NCI-H510A (cell line): ENCODE data around the gene DCD.

Experiments
- DNase-seq: peaks from one replicate; lab custom pipeline; 2025; lab: John Stamatoyannopoulos, UW

Gene DCD

DNA sequence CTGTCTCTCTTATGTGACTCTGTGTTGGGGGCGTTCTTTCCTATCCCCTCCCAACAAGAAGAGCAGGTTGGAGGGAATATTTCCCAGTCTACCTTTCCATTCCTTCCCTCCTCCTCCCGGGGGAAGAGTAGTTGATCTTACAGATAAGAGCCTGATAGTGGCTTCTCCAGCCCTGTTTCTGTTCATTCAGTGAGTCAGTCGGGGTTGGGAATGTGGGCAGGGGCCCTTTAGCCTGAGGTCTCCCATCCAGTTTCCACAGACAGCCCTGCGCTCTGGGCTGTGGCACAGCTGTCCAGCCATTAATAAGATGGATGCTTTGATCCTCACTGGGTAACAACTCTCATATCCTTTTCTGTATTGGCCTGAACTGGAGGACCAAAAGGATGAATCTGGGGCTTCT is 41.6 kb downstream of the DCD start:
- DNase-seq: no peak

DNA sequence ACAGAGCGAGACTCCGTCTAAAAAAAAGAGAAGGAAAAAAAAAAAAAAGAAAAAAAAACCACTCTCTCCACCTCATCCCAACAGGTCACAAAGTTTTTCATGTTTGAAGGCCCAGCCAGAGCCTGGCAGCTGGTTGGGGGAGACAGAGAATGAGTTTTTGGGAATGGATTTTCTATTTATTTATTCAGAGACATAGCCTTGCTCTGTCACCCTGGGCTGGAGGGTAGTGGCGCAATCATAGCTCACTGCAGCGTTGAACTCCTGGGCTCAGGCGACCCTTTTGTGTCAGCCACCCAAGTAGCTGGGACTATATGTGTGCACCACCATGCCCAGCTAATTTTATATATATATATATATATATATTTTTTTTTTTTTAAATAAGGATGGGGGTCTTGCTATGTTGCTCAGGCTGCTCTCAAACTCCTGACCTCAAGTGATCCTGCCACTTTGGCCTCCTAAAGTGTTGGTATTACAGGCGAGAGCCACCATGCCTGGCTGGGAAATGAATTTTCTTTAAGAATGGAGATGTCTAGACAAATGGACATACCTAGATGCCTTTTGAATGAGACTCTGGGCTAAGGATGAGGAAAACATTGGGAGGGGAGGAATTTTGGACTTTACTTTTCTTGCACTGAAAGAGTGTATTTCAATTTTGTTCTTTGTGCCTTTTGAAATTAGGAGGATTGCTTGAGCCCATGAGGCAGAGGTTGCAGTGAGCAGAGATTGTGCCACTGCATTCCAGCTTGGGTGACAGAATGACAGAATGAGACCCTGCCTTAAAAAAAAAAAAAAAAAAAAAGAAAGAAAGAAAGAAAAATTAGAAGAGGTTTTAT is 42.8 kb downstream of the DCD start:
- DNase-seq: no peak

GRCh38 chr12:54604436-54604835 is 43.7 kb downstream of the DCD start:
- no peak for DNase-seq

DNA sequence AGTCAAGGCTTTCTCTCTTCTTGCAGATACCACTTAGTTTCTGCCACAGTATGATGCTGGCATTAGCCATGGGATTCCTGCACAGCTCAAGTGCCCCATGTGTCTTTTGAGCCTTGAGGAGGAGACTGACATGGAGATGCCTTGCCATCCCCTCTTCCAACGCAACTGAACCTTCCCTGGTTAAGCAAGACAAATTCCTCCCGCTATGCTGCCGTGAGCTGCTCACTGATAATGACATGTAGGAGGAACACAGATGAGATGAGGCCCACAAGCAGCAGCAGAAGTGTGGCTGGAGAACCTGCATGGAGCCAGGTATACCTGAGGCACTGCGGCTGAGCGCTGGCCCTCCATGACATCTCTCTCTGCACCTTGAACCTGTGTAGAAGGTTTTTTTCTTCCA is 44.3 kb downstream of the DCD start:
- no peak for DNase-seq

DNA sequence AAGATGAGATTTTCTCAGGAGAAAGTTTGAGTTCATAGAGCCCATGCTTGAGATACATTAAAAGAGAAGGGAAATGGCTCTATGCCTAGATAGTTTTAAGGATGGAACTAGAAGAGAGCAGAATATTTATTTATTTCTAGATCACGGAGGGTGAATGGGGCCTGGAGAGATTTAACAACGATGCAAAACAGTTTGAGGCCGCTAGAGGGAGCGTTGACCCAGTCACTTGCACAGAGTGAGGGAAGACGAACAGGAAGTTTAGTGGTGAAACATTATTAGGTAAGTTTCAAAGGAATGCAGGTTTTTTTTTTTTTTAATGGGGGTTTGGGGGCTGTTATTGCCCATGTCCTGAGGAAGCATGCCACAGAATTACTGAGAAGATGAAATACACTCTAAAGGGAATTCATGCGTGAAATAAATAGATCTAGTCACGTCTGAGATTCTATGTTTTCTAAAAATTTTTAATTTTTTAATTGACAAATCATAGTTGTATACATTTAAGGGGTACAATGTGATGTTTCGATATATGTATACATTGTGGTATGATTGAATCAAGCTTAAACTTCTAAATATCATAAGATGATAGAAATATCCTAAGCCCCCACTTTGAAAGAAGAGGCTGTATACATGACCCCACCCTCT is 44.9 kb downstream of the DCD start:
- no peak for DNase-seq

GRCh38 chr12:54602661-54603060 is 45.5 kb downstream of the DCD start:
- DNase-seq: no peak

- no peak for DNase-seq
Observed at GRCh38 chr12:54601841-54602240, 46.3 kb downstream of the DCD start.

DNA sequence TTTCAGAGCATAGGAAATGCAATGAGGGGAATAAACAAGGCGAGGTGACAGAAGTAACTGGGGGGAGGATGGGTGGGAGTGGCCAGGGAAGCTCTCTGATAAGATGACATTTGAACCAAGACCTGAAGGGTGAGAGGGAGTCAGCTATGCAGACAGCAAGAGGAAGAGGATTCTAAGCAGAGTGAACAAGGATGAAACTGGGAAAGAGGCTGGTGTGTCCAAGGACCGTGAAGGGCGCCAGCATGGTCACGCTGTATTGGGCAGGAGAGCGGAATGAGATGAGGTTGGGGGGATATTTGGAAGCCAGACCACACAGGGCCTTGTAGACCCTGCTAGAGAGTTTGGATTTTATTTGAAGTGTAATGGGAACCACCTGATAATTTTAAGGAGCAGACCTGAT is 49.2 kb downstream of the DCD start:
- DNase-seq: no peak

DNA sequence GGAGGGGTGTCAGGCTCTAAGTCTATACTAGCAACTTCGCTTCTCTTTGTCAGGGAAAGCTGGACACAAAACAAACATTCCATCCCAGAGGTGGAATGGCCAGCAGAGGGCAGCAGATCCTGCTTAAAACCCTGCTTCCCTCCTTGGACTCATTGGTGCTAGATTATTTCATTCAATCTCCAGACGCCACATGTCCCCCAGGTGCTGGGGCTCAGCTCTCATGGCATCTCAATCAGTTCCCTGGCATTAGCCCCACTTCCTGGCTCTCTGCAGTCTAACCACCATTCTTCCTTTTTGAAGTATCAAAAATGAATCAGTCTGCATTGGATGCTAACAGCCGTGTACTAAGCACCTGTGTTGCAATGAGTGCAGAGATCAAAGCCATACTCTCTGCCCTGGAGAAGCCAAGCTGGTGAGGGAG is 51.6 kb downstream of the DCD start:
- DNase-seq: no peak

DNA sequence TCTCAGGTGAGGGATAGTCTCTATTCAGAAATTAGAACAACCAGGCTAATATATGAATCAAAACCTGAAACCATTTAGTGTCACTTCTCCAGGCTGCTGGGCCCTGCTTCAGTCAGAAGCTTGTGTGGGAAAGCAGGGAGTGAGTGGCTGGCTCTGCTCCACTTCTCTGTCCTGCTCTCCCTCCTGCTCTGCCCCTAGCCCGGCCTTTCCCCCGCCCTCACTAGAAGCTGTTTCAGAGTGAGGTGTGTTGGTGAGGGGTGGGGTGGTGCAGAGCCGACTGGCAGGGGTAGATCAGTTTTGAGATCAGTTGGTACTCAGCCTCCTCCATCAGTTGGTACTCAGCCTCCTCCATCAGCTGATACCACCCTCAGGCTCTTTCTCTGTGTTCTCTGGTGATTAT is 52.7 kb downstream of the DCD start:
- no peak for DNase-seq
